Stomach (tissue), 4 donors: Measurements from ENCODE around the gene CLRN3.

Source experiments
- CTCF ChIP-seq, 7 experiments: fragments of 450-650 bp in 4 of 7; fragments of 200-600 bp in 3 of 7; sonication (generic) in 3 of 7; IDR thresholded peaks; one replicate each; pipeline ENCODE4 v1.5.1; 2016 to 2019; ENCODE audit warnings: antibody characterized with exemption in 7 of 7, control low read depth in 2 of 7, mild to moderate bottlenecking in 1 of 7
- EP300 ChIP-seq: sonication (generic); formaldehyde crosslinking; IDR thresholded peaks from one replicate; pipeline ENCODE4 v1.6.1; 2017; ENCODE audit warnings: antibody characterized with exemption
- POLR2A ChIP-seq, 4 donors: fragments of 450-650 bp; IDR thresholded peaks; one replicate each; pipeline ENCODE4 v1.6.1; 2016; ENCODE audit warnings: antibody characterized with exemption in 4 of 4, control low read depth in 2 of 4, mild to moderate bottlenecking in 1 of 4, moderate library complexity in 1 of 4

GRCh38 chr10:127863231-127863825 is 29.4 kb downstream of the CLRN3 start:
- TF ChIP-seq CTCF (IDR thresholded peaks at IDR 0.05) (no peak), POLR2A (IDR thresholded peaks at IDR 0.05) (no peak), EP300 (no peak)
